Measurements from ENCODE around the gene LAIR2. TPM values are rescaled to one million over a fixed set of nuclear protein-coding genes. Genes with fewer than 3 reads are reported as not detected.
"Not testable (repeated sequence)": the region's sequence is repeated elsewhere in the genome, so short reads cannot be mapped to it uniquely, and the experiment has no call there.

The LAIR2 gene
- total RNA-seq, 2 experiments from 2014 or later = 0.45 to 0.69 TPM

DNA sequence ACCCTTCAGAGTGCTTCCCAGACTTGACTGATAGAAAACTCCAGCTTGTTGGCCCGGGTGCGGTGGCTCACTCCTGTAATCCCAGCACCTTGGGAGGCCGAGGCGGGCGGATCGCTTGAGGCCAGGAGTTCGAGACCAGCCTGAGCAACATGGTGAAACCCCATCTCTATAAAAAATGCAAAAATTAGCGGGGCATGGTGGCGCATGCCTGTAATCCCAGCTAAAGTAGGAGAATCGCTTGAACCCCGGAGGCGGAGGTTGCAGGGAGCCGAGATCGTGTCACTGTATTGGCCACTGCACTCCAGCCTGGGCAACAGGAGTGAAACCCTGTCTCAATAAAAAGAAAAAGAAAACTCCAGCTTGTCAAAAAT lies 36.5 kb upstream of the LAIR2 start:
- peaks cover 17% of the 10 kb centered on the region for H3K4me1 Mint-ChIP-seq (ENCODE audit: low read depth)
- H3K9me3 Mint-ChIP-seq; DNase-seq; CTCF ChIA-PET; H3K27ac Mint-ChIP-seq; H3K36me3 Mint-ChIP-seq (ENCODE audit: low read depth): not testable (repeated sequence)
- H3K4me3 Mint-ChIP-seq = peak overlapping the region; percentile 54
- peaks cover 36% of the 10 kb centered on the region for H3K27me3 Mint-ChIP-seq (ENCODE audit: low read depth)
- intact Hi-C loops (cut with micrococcal nuclease) = loop anchor here (10.0 kb wide), 2 partner anchors 619 to 1189 kb away; partner anchors contain the start of gene U2AF2

GRCh38 chr19:54469496-54469934 lies 33.1 kb upstream of the LAIR2 start:
- CTCF ChIA-PET = interaction anchor here (0.7 kb wide), 1 partner anchor 12 kb away, joined by 4 read pairs; no protein-coding TSS in a partner anchor
- intact Hi-C loops (cut with micrococcal nuclease) = loop anchor here (10.0 kb wide), 2 partner anchors 615 to 1185 kb away; partner anchors contain the start of gene U2AF2
- no peak for DNase-seq
- Mint-ChIP-seq H3K4me3 (no peak overlapping the region), H3K4me1 (ENCODE audit: low read depth) (peaks cover 11% of the 10 kb centered on the region), H3K36me3 (ENCODE audit: low read depth) (no peaks in the 10 kb centered on the region), H3K27ac (no peak overlapping the region), H3K27me3 (ENCODE audit: low read depth) (peaks cover 43% of the 10 kb centered on the region), H3K9me3 (no peaks in the 10 kb centered on the region)

DNA sequence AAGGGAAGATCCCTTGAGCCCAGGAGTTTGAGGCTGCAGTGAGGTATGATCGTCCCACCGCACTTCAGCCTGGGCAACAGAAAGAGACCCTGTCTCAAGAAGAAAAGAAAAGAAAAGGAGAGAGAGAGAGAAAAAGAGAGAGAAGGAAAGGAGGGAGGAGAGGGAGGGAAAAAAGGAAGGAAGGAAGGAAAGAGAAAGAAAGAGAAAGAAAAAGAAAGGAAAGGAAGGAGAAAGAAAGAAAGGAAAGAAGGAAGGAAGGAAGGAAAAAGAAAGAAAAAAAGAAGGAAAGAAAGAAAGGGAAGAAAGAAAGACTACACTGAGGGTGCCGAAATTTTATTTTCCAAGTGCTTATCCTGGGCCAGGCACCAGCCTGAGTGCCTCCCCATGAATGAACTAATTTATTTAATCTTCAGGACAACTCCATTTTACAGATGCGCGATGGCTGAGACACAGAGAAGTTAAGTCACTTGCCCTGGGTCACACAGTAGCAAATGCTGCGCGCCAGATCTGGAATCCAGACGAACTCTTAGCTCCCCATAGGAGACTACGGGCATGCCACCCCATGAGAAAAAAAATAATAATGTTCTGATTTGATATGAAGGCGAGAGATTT lies 32.2 kb upstream of the LAIR2 start:
- DNase-seq = no peak
- Mint-ChIP-seq H3K36me3 (ENCODE audit: low read depth) (no peaks in the 10 kb centered on the region), H3K4me3 (no peak overlapping the region), H3K9me3 (no peaks in the 10 kb centered on the region), H3K27me3 (ENCODE audit: low read depth) (peaks cover 42% of the 10 kb centered on the region), H3K4me1 (ENCODE audit: low read depth) (peaks cover 9% of the 10 kb centered on the region), H3K27ac (no peak overlapping the region)
- CTCF ChIA-PET = interaction anchor here (0.7 kb wide), 1 partner anchor 11 kb away, joined by 4 read pairs; no protein-coding TSS in a partner anchor
- intact Hi-C loops (cut with micrococcal nuclease) = no loop called here

DNA sequence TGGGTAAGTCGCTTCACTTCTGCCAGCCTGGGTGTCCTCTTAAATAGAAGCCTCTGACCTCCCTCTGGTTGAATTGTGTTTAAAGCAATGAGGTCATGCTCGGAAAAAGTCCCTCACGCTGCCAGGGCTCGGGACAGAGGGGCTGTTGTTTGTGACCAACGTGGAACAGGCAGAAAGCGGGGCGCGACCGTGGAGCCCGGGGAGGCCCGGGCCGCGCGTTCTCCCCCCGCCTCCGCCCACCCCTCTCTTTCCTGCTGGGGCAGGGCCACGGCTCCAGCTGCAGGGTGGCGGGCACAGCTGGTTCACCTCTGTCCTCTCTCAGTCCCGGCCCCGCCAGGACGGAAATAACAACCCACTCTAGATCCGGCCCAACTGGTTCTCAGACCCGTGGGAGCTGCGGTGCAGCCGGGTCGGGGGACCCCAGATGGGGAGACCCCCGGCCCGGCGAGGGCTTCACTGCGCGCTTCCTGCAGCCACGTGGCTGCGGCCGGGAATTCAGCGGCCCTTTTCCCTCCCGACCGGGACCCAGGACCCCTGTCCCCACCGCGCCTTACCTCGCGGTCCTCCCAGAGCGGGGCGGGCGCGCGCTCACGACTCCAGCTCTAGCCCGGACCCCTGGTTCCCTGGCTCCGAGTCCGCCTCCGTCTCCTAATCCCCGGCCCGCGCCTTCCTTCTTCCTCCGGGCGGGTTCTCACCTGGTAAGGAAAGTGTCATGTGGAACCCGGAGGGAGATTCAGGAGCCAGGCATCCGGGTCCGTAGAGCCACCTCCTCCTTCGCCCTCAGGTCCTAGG lies 31.4 kb upstream of the LAIR2 start:
- Mint-ChIP-seq H3K4me3 (no peak overlapping the region), H3K27me3 (ENCODE audit: low read depth) (peaks cover 38% of the 10 kb centered on the region), H3K36me3 (ENCODE audit: low read depth) (no peaks in the 10 kb centered on the region), H3K4me1 (ENCODE audit: low read depth) (peaks cover 9% of the 10 kb centered on the region), H3K9me3 (no peaks in the 10 kb centered on the region), H3K27ac (no peak overlapping the region)
- no peak for DNase-seq
- intact Hi-C loops (cut with micrococcal nuclease) = no loop called here
- CTCF ChIA-PET = no interaction called here

DNA sequence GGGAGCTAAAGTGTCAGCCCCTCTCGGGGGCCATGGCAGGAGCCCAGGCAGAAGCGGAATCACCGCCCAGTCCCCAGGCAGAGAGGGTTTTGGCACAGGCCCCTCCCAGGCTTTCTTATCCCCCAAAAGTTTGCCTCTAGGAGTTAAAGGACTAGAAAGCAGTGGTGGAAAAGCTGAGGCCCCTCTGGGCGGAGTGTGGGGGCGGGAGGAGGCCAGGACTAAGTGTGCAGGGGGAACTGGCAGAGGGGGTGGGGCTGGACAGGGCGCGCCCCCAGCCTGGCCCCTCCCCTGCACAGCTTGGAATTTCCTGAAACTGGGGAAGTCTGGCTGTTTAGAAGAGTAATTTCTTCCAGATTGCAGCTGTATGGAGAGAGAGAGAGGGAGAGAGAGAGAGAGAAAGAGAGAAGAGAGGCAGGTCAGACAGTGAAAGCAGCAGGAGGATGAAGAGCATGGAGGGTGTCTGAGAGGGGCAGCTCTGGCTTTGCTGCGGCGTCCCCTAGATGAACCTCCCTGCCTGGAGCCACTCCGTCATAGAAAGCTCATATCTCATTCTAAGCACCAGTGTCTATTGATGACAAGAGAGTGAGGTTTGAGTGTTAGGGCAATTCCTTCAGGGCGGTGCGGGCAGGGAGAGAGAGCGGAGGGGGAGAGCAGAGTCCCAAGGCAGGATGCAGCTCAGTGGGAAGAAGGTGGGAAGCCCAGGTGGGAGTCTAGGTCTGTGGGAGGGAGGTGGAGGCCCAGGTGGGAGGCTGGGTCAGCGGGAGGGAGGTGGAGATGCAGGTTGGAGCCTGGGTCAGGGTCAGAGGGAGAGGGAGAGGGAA lies 29.4 kb upstream of the LAIR2 start, which contains the start of gene CDC42EP5:
TSS of gene CDC42EP5 (minus strand) at position 226 of the 821 bp plus-strand sequence. CDS start 7,749 bp downstream, outside the sequence.
- H3K9me3 Mint-ChIP-seq = no peaks in the 10 kb centered on the region
- no peak within 1 kb of the TSS for H3K27ac Mint-ChIP-seq
- intact Hi-C loops (cut with micrococcal nuclease) = no loop called here
- no peak for DNase-seq
- peaks cover 9% of the 10 kb centered on the region for H3K4me1 Mint-ChIP-seq (ENCODE audit: low read depth)
- H3K4me3 Mint-ChIP-seq = no peak within 1 kb of the TSS
- H3K27me3 Mint-ChIP-seq (ENCODE audit: low read depth) = peaks cover 38% of the 10 kb centered on the region
- no peaks in the 10 kb centered on the region for H3K36me3 Mint-ChIP-seq (ENCODE audit: low read depth)
- CTCF ChIA-PET = interaction anchor here (0.6 to 1.4 kb wide), 2 partner anchors 10 to 201 kb away, joined by 3 to 11 read pairs; partner anchors contain the start of gene LENG9

DNA sequence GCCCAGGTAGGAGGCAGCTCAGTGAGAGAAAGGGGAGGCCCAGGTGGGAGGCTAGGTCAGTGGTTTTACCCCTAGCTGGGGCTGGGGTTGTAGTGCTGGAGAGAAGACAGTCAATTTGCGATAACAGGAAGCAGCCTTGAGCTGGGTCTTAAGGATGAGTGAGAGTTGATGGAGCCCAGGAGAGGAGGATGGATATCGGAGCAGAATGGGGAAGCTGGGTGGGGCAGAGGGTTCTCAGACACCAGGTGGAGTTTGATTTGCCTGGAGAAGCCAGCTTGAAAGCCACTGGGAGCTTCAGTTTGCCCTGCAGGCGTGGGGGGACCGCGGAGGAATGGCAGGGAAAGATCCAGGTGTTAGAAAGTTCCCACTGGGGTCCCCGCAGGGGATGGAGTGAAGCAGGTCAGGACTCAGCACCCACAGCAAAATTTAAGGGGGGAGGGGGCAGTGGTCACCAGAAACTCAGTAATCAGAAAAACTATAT lies 28.7 kb upstream of the LAIR2 start:
- intact Hi-C loops (cut with micrococcal nuclease) = no loop called here
- Mint-ChIP-seq H3K9me3 (no peaks in the 10 kb centered on the region), H3K27ac (no peak overlapping the region), H3K27me3 (ENCODE audit: low read depth) (peaks cover 41% of the 10 kb centered on the region), H3K36me3 (ENCODE audit: low read depth) (no peaks in the 10 kb centered on the region), H3K4me3 (no peak overlapping the region), H3K4me1 (ENCODE audit: low read depth) (peaks cover 9% of the 10 kb centered on the region)
- CTCF ChIA-PET = interaction anchor here (0.6 to 1.4 kb wide), 4 partner anchors 11 to 557 kb away, joined by 3 to 11 read pairs (median 3); partner anchors contain the start of gene LENG9
- no peak for DNase-seq

DNA sequence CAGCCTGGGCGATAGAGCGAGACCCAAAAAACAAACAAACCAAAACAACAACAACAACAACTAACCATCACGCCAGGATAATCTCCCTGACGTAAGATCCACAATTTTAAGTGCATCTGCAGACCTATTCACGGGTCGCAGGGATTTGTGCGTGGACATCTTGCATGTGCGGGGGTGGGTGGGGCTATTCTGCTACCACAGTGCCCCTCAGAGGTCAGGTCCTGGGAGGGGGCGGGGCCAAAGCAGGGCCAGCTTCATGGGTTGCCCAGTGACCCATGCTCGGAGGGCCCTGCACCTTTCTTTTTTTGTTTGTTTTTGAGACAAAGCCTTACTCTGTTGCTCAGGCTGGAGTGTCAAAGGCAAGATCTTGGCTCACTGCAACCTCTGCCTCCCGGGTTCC lies 26.9 kb upstream of the LAIR2 start:
- intact Hi-C loops (cut with micrococcal nuclease) = no loop called here
- DNase-seq = no peak
- Mint-ChIP-seq H3K36me3 (ENCODE audit: low read depth) (no peaks in the 10 kb centered on the region), H3K27me3 (ENCODE audit: low read depth) (peaks cover 25% of the 10 kb centered on the region), H3K4me1 (ENCODE audit: low read depth) (peaks cover 6% of the 10 kb centered on the region), H3K4me3 (no peak overlapping the region), H3K27ac (no peak overlapping the region), H3K9me3 (no peaks in the 10 kb centered on the region)
- CTCF ChIA-PET = interaction anchor here (0.7 kb wide), 1 partner anchor 991 kb away, joined by 3 read pairs; no protein-coding TSS in a partner anchor

GRCh38 chr19:54477650-54478049 lies 25.0 kb upstream of the LAIR2 start:
- Mint-ChIP-seq H3K27ac (no peak overlapping the region), H3K9me3 (no peaks in the 10 kb centered on the region), H3K4me1 (ENCODE audit: low read depth) (peaks cover 5% of the 10 kb centered on the region), H3K27me3 (ENCODE audit: low read depth) (peaks cover 27% of the 10 kb centered on the region), H3K4me3 (no peak overlapping the region), H3K36me3 (ENCODE audit: low read depth) (no peaks in the 10 kb centered on the region)
- no peak for DNase-seq
- CTCF ChIA-PET = interaction anchor here (1.4 to 5.6 kb wide), 3 partner anchors 176 to 203 kb away, joined by 4 to 62 read pairs (median 43); no protein-coding TSS in a partner anchor
- intact Hi-C loops (cut with micrococcal nuclease) = no loop called here

DNA sequence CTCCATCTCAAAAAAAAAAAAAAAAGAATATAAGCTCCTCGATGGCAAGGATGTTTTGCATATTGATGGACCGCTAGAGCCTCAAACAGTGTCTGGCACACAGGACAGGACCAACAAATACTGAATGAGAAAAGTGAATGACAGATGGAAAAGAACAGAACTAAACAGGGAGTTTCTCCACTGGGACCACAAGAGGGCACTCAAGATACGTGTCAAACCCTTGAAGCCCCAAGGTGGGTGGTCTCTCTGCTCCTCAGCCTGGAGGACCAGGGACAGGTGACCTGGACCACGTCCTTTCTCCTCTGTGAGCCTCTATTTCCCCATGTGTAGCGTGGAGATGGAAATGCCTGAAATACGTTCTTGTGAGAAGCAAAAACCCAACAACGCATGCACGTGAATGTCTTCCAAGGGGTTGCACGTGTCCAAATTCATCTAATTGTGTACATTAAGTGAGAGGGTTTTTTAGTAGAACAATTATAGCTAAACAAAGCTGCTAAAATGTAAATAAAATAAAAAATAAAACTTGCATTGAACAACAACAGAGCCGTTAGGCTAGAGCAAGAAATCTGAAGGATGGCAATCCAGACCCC lies 23.9 kb upstream of the LAIR2 start:
- Mint-ChIP-seq H3K27ac (no peak overlapping the region), H3K9me3 (no peaks in the 10 kb centered on the region), H3K36me3 (ENCODE audit: low read depth) (no peaks in the 10 kb centered on the region), H3K4me1 (ENCODE audit: low read depth) (peaks cover 3% of the 10 kb centered on the region), H3K27me3 (ENCODE audit: low read depth) (peaks cover 23% of the 10 kb centered on the region), H3K4me3 (no peak overlapping the region)
- CTCF ChIA-PET = interaction anchor here (0.7 to 5.6 kb wide), 14 partner anchors 15 to 201 kb away, joined by 3 to 62 read pairs (median 3); no protein-coding TSS in a partner anchor
- DNase-seq = peak; percentile 50
- intact Hi-C loops (cut with micrococcal nuclease) = no loop called here

DNA sequence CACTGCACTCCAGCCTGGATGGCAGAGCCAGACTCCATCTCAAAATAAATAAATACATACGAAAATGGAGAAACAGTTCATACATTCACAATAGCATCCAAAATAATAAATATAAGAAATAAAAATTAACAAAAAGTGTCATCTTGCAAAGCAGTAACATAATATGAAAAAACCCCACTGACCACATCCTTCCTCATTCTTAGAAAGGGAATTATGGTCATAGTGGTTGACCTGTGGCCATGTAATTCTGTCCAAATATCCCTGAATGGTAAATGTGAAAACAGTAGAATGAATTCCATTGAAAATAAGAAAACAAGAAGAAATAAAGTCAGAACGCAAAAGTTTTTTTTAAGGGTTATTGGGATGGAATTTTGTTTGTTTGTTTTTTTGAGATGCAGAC lies 22.6 kb upstream of the LAIR2 start:
- H3K36me3 Mint-ChIP-seq (ENCODE audit: low read depth) = no peaks in the 10 kb centered on the region
- no peak overlapping the region for H3K27ac Mint-ChIP-seq
- no peak for DNase-seq
- CTCF ChIA-PET = interaction anchor here (0.6 to 5.6 kb wide), 5 partner anchors 36 to 200 kb away, joined by 3 to 62 read pairs (median 4); no protein-coding TSS in a partner anchor
- H3K27me3 Mint-ChIP-seq (ENCODE audit: low read depth) = peaks cover 19% of the 10 kb centered on the region
- H3K4me3 Mint-ChIP-seq = no peak overlapping the region
- intact Hi-C loops (cut with micrococcal nuclease) = loop anchor here (5.0 kb wide), 2 partner anchors 42 to 172 kb away; no protein-coding TSS in a partner anchor
- peaks cover 3% of the 10 kb centered on the region for H3K4me1 Mint-ChIP-seq (ENCODE audit: low read depth)
- no peaks in the 10 kb centered on the region for H3K9me3 Mint-ChIP-seq

DNA sequence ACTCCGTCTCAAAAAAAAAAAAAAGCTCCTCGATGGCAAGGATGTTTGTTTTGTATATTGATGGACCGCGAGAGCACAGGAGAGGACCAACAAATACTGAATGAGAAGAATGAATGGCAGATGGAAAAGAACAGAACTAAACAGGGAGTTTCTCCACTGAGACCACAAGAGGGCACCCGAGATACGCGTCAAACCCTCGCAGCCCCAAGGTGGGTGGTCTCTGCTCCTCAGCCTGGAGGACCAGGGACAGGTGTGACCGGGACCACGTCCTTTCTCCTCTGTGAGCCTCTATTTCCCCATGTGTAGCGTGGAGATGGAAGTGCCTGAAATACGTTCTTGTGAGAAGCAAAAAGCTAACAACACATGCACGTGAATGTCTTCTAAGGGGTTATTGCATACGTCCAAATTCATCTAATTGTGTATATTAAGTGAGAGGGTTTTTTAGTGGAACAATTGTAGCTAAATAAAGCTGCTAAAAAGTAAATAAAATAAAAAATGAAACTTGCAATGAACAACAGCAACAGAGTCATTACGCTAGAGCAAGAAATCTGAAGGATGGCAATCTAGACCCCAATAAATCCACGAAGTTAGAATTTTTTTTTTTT lies 21.2 kb upstream of the LAIR2 start:
- Mint-ChIP-seq H3K36me3 (ENCODE audit: low read depth) (no peaks in the 10 kb centered on the region), H3K4me1 (ENCODE audit: low read depth) (peaks cover 3% of the 10 kb centered on the region), H3K4me3 (no peak overlapping the region), H3K9me3 (no peaks in the 10 kb centered on the region), H3K27ac (no peak overlapping the region), H3K27me3 (ENCODE audit: low read depth) (peaks cover 19% of the 10 kb centered on the region)
- CTCF ChIA-PET = interaction anchor here (0.5 to 5.6 kb wide), 15 partner anchors 12 to 221 kb away, joined by 3 to 62 read pairs (median 3); partner anchors contain the start of gene LENG9
- peak; percentile 57 for DNase-seq
- intact Hi-C loops (cut with micrococcal nuclease) = loop anchor here (1.0 to 5.0 kb wide), 3 partner anchors 41 to 195 kb away; no protein-coding TSS in a partner anchor

Data from activated naive CD4-positive, alpha-beta T cell treated with anti-CD3 and anti-CD28 coated beads for 36 hours (primary cell).